Psoas muscle (tissue), 8 donors: ENCODE measurements around the gene PITPNB. TPM values are rescaled to one million over a fixed set of nuclear protein-coding genes. Genes with fewer than 3 reads are reported as not detected.

Experiments used
- ATAC-seq, 4 donors: fragments of 200-7000 bp; cut with Tn5 transposase; one replicate each; pipeline ENCODE4 v1.9.1; 2020; ENCODE audit warnings: moderate library complexity in 3 of 4, mild to moderate bottlenecking in 2 of 4
- DNase-seq, 2 donors: peaks; one replicate each; pipeline ENCODE4 v3.0.0-alpha.2; 2020
- H3K27ac ChIP-seq: fragments of 200-600 bp; one replicate; pipeline ENCODE4 v1.8.0; 2022
- H3K27me3 ChIP-seq, 3 donors: fragments of 200-600 bp in 1 of 3; one replicate each; pipeline versions ENCODE4 v1.6.1 to v1.8.0; 2013 to 2022; ENCODE audit warnings: low read length in 2 of 3, mild to moderate bottlenecking in 2 of 3, moderate library complexity in 1 of 3; ENCODE audit not compliant: insufficient read depth in 3 of 3
- H3K36me3 ChIP-seq, 2 donors: fragments of 200-600 bp in 1 of 2; one replicate each; pipeline versions ENCODE4 v1.6.1 to v1.8.0; 2013 to 2022; ENCODE audit warnings: low read depth in 1 of 2, mild to moderate bottlenecking in 1 of 2, moderate library complexity in 1 of 2; ENCODE audit not compliant: insufficient read depth in 1 of 2
- H3K4me1 ChIP-seq: fragments of 200-600 bp; one replicate; pipeline ENCODE4 v1.8.0; 2022
- H3K4me3 ChIP-seq: fragments of 200-600 bp; one replicate; pipeline ENCODE4 v1.8.0; 2022; ENCODE audit warnings: mild to moderate bottlenecking
- H3K9me3 ChIP-seq: fragments of 200-600 bp; one replicate; pipeline ENCODE4 v1.8.0; 2022
- CTCF ChIP-seq: fragments of 200-600 bp; IDR thresholded peaks from one replicate; pipeline ENCODE4 v1.8.0; 2022; ENCODE audit warnings: antibody characterized with exemption
- WGBS, 3 donors: extraction: QIAGEN DNeasy Blood & Tissue Kit; methylation state at CpG; one replicate each; pipeline versions ENCODE4 v1.1.6 to v1.1.7; 2013; 5-methylcytosine and 5-hydroxymethylcytosine counted together
- intact Hi-C, 2 donors: fragments of 100-400 bp; cut with DNase I; formaldehyde crosslinking; loops; one replicate each; pipeline versions ENCODE4 v1.11.0 to v1.14.2; 2022
- polyA plus RNA-seq, 3 donors: library from polyadenylated mRNA; stranded (reverse); fragments of 200-250 nt; gene quantifications; one replicate each; pipeline ENCODE4 v1.2.3, GENCODE V29; 2013
- total RNA-seq, 4 donors: library from RNA; stranded (reverse); fragmentation: NEBNext Ultra II Directional in 2 of 4; extraction: Animal tissue kit (Norgen Biotek cat#: 25700) in 2 of 4; gene quantifications; one replicate each; pipeline versions ENCODE4 v1.2.1 to v1.2.4, GENCODE V29; 2021 to 2023
- donor health status: healthy with polysubstance abuse.
- donor health status: DM: no; HTN: no; CAD: no; lungs with moderate emphysema.
- donor health status: Bipolar disorder and iron deficiency.
- donor health status: healthy.
- donor health status: DM: yes; HTN: yes; CAD: no.
- donor health status: DM: no; HTN: no; CAD: no.
- donor health status: DM: no; HTN: no; CAD: no.
- donor health status: DM: yes; HTN: yes; CAD: no.

PITPNB gene
- total and polyA plus RNA-seq, 7 donors = 14.8 to 54.5 (median 29.9) TPM

- TF ChIP-seq CTCF = no peak
- H3K9me3 ChIP-seq = no peaks in the 10 kb centered on the region
- H3K27ac ChIP-seq = no peak overlapping the region
- WGBS, 3 donors = 86 to 89% (median 89%) methylated on average over 5 of the region's 5 CpGs
- peaks cover 0 to 19% of the 10 kb centered on the region in 2 donors for H3K36me3 ChIP-seq
- DNase-seq (no peak), ATAC-seq (no peak)
- H3K4me1 ChIP-seq = no peaks in the 10 kb centered on the region
- H3K27me3 ChIP-seq = no peaks in the 10 kb centered on the region
- H3K4me3 ChIP-seq = no peak overlapping the region
- intact Hi-C loops = no loop called here
Observed at GRCh38 chr22:27934069-27934468, 15.0 kb upstream of the PITPNB start.

GRCh38 chr22:27933186-27933983 lies 14.3 kb upstream of the PITPNB start:
- Histone ChIP-seq H3K36me3 (peaks cover 0 to 19% of the 10 kb centered on the region in 2 donors), H3K27me3 (no peaks in the 10 kb centered on the region), H3K4me1 (no peaks in the 10 kb centered on the region), H3K4me3 (no peak overlapping the region), H3K27ac (no peak overlapping the region), H3K9me3 (no peaks in the 10 kb centered on the region)
- no peak for ATAC-seq
- intact Hi-C loops = no loop called here
- 89 to 92% (median 91%) methylated on average over 9 of the region's 9 CpGs for WGBS, 3 donors
- DNase-seq = no peak
- no peak for TF ChIP-seq CTCF

- Histone ChIP-seq H3K27me3 (no peaks in the 10 kb centered on the region), H3K9me3 (no peaks in the 10 kb centered on the region), H3K4me1 (no peaks in the 10 kb centered on the region), H3K4me3 (no peak overlapping the region), H3K36me3 (peaks cover 0 to 6% of the 10 kb centered on the region in 2 donors), H3K27ac (no peak overlapping the region)
- DNase-seq = no peak
- intact Hi-C loops = no loop called here
- 90 to 95% (median 91%) methylated on average over 3 of the region's 3 CpGs for WGBS, 3 donors
- no peak for TF ChIP-seq CTCF
- no peak for ATAC-seq
Observed at GRCh38 chr22:27930331-27931060, 11.4 kb upstream of the PITPNB start.

GRCh38 chr22:27927608-27928007 lies 8.6 kb upstream of the PITPNB start:
- no peaks in the 10 kb centered on the region for H3K9me3 ChIP-seq
- no peak for DNase-seq
- ATAC-seq = no peak
- no peak for TF ChIP-seq CTCF
- H3K27me3 ChIP-seq = no peaks in the 10 kb centered on the region
- intact Hi-C loops = no loop called here
- no peaks in the 10 kb centered on the region for H3K4me1 ChIP-seq
- H3K4me3 ChIP-seq = no peak overlapping the region
- peaks cover 3 to 20% of the 10 kb centered on the region in 2 donors for H3K36me3 ChIP-seq
- WGBS, 3 donors = 49 to 100% (median 100%) methylated on average over 1 of the region's 1 CpG
- no peak overlapping the region for H3K27ac ChIP-seq
